ENCODE measurements around the gene NCCRP1.

The NCCRP1 gene

GRCh38 chr19:39180749-39181148, 16.0 kb upstream of the NCCRP1 start:
- no peak for DNase-seq (ENCODE audit: low read depth)

- no peak for DNase-seq (ENCODE audit: low read depth)
Measured at GRCh38 chr19:39181500-39182173, 15.1 kb upstream of the NCCRP1 start.

GRCh38 chr19:39182174-39182505, 14.6 kb upstream of the NCCRP1 start:
- no peak for DNase-seq (ENCODE audit: low read depth)

GRCh38 chr19:39183104-39183503, 13.7 kb upstream of the NCCRP1 start:
- no peak for DNase-seq (ENCODE audit: low read depth)

GRCh38 chr19:39186391-39186790, 10.4 kb upstream of the NCCRP1 start:
- DNase-seq (ENCODE audit: low read depth), result no peak

- DNase-seq (ENCODE audit: low read depth), result no peak
Measured at GRCh38 chr19:39187552-39187943, 9.2 kb upstream of the NCCRP1 start.

- DNase-seq (ENCODE audit: low read depth), result no peak
Measured at GRCh38 chr19:39188960-39189359, 7.8 kb upstream of the NCCRP1 start.

- no peak for DNase-seq (ENCODE audit: low read depth)
Measured at GRCh38 chr19:39190768-39191167, 6.0 kb upstream of the NCCRP1 start.

GRCh38 chr19:39192846-39193245, 3.9 kb upstream of the NCCRP1 start:
- DNase-seq (ENCODE audit: low read depth), result no peak

GRCh38 chr19:39193803-39194202, 3.0 kb upstream of the NCCRP1 start:
- DNase-seq (ENCODE audit: low read depth), result no peak

GRCh38 chr19:39194832-39195542, 1.8 kb upstream of the NCCRP1 start:
- no peak for DNase-seq (ENCODE audit: low read depth)

GRCh38 chr19:39195755-39196154, 1.0 kb upstream of the NCCRP1 start:
- DNase-seq (ENCODE audit: low read depth), result no peak

GRCh38 chr19:39196320-39196719, 444 bp upstream of the NCCRP1 start:
- no peak for DNase-seq (ENCODE audit: low read depth)

- no peak for DNase-seq (ENCODE audit: low read depth)
Measured at GRCh38 chr19:39197808-39198207, 1.0 kb downstream of the NCCRP1 start.

- DNase-seq (ENCODE audit: low read depth), result peak; percentile 13
Measured at GRCh38 chr19:39199025-39199424, 2.3 kb downstream of the NCCRP1 start.

GRCh38 chr19:39200066-39200802, 3.5 kb downstream of the NCCRP1 start:
- DNase-seq (ENCODE audit: low read depth), result no peak

- no peak for DNase-seq (ENCODE audit: low read depth)
Measured at GRCh38 chr19:39200803-39201115, 4.0 kb downstream of the NCCRP1 start.

GRCh38 chr19:39202998-39203355, 6.2 kb downstream of the NCCRP1 start:
- no peak for DNase-seq (ENCODE audit: low read depth)

GRCh38 chr19:39203372-39204341, 6.9 kb downstream of the NCCRP1 start, which contains the start of gene SYCN:
TSS of gene SYCN (minus strand) at chr19:39204263. CDS start at chr19:39204254, 9 bp downstream.
- DNase-seq (ENCODE audit: low read depth), result no peak

- no peak for DNase-seq (ENCODE audit: low read depth)
Measured at GRCh38 chr19:39205449-39205764, 8.6 kb downstream of the NCCRP1 start.

- no peak for DNase-seq (ENCODE audit: low read depth)
Measured at GRCh38 chr19:39206122-39206521, 9.4 kb downstream of the NCCRP1 start.

GRCh38 chr19:39207293-39207836, 10.6 kb downstream of the NCCRP1 start:
- DNase-seq (ENCODE audit: low read depth), result no peak
